ENCODE results near the gene CEP89. TPM values are rescaled to one million over a fixed set of nuclear protein-coding genes. Genes with fewer than 3 reads are reported as not detected.

CEP89 gene
- total and polyA plus RNA-seq, 2 of the 4 experiments (the other 2 are of a cell fraction) = 7.2 to 17.4 TPM

- H3K9ac ChIP-seq (ENCODE audit: low read depth, low read length) = no peak overlapping the region
- ChIA-PET POLR2A (ENCODE audit: unreplicated experiment) (no interaction called here), CTCF (no interaction called here)
- TF ChIP-seq BHLHE40 (IDR thresholded peaks at IDR 0.05; ENCODE audit: low read depth, low read length) (no peak), RAD21 (IDR thresholded peaks at IDR 0.05; ENCODE audit: low read length) (no peak), FOS (IDR thresholded peaks at IDR 0.05; ENCODE audit: low read depth, low read length) (no peak)
- H3K79me1 ChIP-seq (ENCODE audit: low read depth in 1 of 2, low read length in 2 of 2) = peaks cover 18 to 43% of the 10 kb centered on the region in 2 experiments
- no peaks in the 10 kb centered on the region for H3K27me3 ChIP-seq (ENCODE audit: control insufficient read depth, insufficient read depth, low read length)
- no peak for ATAC-seq (ENCODE audit: low read depth)
- H3K27ac ChIP-seq (ENCODE audit: insufficient read depth, low read length) = no peak overlapping the region
- no peak for DNase-seq
- no peak overlapping the region for H2BK20ac ChIP-seq (ENCODE audit: low read depth, low read length)
- 93% methylated on average over 7 of the region's 10 CpGs; no CpG with 5 or more reads in 1 of the 2 experiments for WGBS, 2 experiments (ENCODE audit: extremely low coverage in 2 of 2, insufficient read length in 1 of 2)
- no peaks in the 10 kb centered on the region for H4K20me1 ChIP-seq (ENCODE audit: insufficient read depth, low read length)
- H2AFZ ChIP-seq (replicated peaks; ENCODE audit: low read length, poor library complexity) = no peak overlapping the region
- in situ Hi-C loops (cut with MboI; ENCODE audit: low sequenced_read_pairs) = no loop called here
- H3K14ac ChIP-seq (replicated peaks; ENCODE audit: low read depth, low read length) = no peak overlapping the region
- H2AK9ac ChIP-seq (replicated peaks; ENCODE audit: low read depth, low read length, poor library complexity) = no peak overlapping the region
- no peak overlapping the region for H2BK15ac ChIP-seq (ENCODE audit: low read depth, low read length)
- H2BK5ac ChIP-seq (ENCODE audit: low read depth, low read length, poor library complexity, severe bottlenecking) = no peak overlapping the region
- no peak overlapping the region for H3K56ac ChIP-seq (ENCODE audit: extremely low read depth, insufficient read depth, low read length)
- no peak overlapping the region for H4K8ac ChIP-seq (ENCODE audit: low read depth in 2 of 2, low read length in 2 of 2)
- no peak overlapping the region for H3K4me3 ChIP-seq (ENCODE audit: insufficient read depth, low read depth, low read length)
- no peaks in the 10 kb centered on the region; the same call in 1 of the 2 replicates for H3K9me1 ChIP-seq (ENCODE audit: insufficient read depth, low read length)
- no peak overlapping the region for H4K5ac ChIP-seq (ENCODE audit: low read depth, low read length)
- H3K9me3 ChIP-seq (ENCODE audit: control insufficient read depth, insufficient read depth, low read length) = no peaks in the 10 kb centered on the region
- no peak overlapping the region for H3K4me2 ChIP-seq (ENCODE audit: low read depth, low read length)
- no peaks in the 10 kb centered on the region for H3K4me1 ChIP-seq (ENCODE audit: control insufficient read depth, insufficient read depth, low read length)
- H4K91ac ChIP-seq (ENCODE audit: insufficient read depth, low read depth, low read length) = no peak overlapping the region
- H2BK120ac ChIP-seq (ENCODE audit: low read depth, low read length) = no peak overlapping the region
- H3K18ac ChIP-seq (ENCODE audit: low read depth, low read length) = no peak overlapping the region
- intact Hi-C loops (cut with micrococcal nuclease) = no loop called here
- no peak overlapping the region for H3K4ac ChIP-seq (ENCODE audit: low read depth, low read length)
- H3K23ac ChIP-seq (ENCODE audit: low read depth, low read length) = no peak overlapping the region
- dilution Hi-C loops (cut with HindIII; ENCODE audit: low sequenced_read_pairs, unreplicated experiment) = no loop called here
- no TSS peak for BruUV-seq (replicated peaks)
- H2AK5ac ChIP-seq (ENCODE audit: low read depth, low read length) = no peak overlapping the region
- peaks cover 12% of the 10 kb centered on the region for H3K36me3 ChIP-seq (ENCODE audit: control insufficient read depth, insufficient read depth, low read length)
Observed at GRCh38 chr19:32969549-32969948, 2.2 kb downstream of the CEP89 start.

All from IMR-90 (cell line).